ENCODE results near the gene NPY5R. TPM values are rescaled to one million over a fixed set of nuclear protein-coding genes. Genes with fewer than 3 reads are reported as not detected.
A peak's percentile ranks its signal among the peaks of the same experiment; 100 is the strongest.

The NPY5R gene
- total RNA-seq, 4 donors from 2014 or later = 1.7 TPM; not detected in 3

DNA sequence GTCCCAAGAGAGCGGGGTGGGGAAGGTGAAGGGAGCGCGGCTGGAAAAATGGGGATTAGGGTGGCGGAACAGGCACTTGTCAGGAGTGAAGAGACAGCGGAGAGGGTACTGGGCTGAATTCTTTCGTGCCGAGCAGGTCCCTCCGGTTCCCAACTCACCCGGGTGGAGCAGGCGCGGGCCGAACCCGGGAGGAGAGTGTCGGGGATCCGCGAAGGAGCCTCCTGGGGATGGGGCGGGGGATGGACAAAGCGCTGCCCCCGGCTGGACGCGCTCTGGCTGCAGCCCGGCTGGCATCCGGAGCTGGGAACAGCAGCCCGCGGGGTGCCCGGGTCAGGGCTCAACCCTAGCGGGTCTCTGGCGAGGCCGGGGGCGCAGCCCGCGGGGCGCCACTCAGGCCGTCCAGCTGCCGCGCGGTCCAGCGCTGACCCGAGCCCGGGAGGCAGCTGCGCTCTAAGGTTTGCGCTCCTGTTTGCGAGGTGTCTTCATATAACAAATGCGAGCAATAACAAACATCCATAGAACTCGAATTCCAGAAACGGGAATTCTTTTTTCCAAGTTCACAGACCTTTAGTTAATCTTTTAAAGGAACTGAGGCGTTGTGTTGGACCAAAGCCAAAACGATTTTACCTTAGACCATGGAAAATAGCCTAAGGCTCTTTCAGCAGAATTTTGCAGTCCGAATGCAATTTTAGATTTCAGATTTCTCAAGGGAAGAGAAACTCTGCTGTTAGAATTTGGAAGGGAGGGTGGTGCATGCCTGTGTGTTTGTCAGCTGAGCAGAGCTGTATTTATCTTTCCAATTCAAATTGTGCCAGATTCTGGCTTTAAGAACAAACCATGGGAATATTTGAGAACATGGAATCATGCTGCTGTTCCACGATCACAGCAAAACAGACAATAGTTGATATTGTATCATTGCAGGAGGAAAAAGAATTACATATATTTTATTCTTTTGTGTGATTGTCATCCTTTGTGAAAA lies 744 bp downstream of the NPY5R start:
- DNase-seq = no peak
- H3K27me3 ChIP-seq = peaks cover 0 to 11% of the 10 kb centered on the region in 2 donors
- no peaks in the 10 kb centered on the region for H3K9me3 ChIP-seq
- H3K27ac ChIP-seq = no peak overlapping the region
- peak overlapping the region in 3 of 4 donors; percentile 1 to 33 (median 29) for H3K4me3 ChIP-seq
- H3K4me1 ChIP-seq = peaks cover 0 to 11% (median 0%) of the 10 kb centered on the region in 4 donors
- TF ChIP-seq, protein P1, sequence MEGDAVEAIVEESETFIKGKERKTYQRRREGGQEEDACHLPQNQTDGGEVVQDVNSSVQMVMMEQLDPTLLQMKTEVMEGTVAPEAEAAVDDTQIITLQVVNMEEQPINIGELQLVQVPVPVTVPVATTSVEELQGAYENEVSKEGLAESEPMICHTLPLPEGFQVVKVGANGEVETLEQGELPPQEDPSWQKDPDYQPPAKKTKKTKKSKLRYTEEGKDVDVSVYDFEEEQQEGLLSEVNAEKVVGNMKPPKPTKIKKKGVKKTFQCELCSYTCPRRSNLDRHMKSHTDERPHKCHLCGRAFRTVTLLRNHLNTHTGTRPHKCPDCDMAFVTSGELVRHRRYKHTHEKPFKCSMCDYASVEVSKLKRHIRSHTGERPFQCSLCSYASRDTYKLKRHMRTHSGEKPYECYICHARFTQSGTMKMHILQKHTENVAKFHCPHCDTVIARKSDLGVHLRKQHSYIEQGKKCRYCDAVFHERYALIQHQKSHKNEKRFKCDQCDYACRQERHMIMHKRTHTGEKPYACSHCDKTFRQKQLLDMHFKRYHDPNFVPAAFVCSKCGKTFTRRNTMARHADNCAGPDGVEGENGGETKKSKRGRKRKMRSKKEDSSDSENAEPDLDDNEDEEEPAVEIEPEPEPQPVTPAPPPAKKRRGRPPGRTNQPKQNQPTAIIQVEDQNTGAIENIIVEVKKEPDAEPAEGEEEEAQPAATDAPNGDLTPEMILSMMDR (IDR thresholded peaks at IDR 0.05) = no peak
- TF ChIP-seq POLR2A (IDR thresholded peaks at IDR 0.05) = no peak
- H3K36me3 ChIP-seq = no peaks in the 10 kb centered on the region

DNA sequence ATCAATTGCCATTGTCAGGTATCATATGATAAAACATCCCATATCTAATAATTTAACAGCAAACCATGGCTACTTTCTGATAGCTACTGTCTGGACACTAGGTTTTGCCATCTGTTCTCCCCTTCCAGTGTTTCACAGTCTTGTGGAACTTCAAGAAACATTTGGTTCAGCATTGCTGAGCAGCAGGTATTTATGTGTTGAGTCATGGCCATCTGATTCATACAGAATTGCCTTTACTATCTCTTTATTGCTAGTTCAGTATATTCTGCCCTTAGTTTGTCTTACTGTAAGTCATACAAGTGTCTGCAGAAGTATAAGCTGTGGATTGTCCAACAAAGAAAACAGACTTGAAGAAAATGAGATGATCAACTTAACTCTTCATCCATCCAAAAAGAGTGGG lies 7.0 kb downstream of the NPY5R start:
- no peaks in the 10 kb centered on the region for H3K27me3 ChIP-seq
- TF ChIP-seq, protein P1 (IDR thresholded peaks at IDR 0.05) = no peak
- no peak for TF ChIP-seq POLR2A (IDR thresholded peaks at IDR 0.05)
- no peaks in the 10 kb centered on the region for H3K36me3 ChIP-seq
- DNase-seq = no peak
- no peak overlapping the region for H3K27ac ChIP-seq
- H3K9me3 ChIP-seq = no peaks in the 10 kb centered on the region
- no peaks in the 10 kb centered on the region for H3K4me1 ChIP-seq
- H3K4me3 ChIP-seq = no peak overlapping the region

DNA sequence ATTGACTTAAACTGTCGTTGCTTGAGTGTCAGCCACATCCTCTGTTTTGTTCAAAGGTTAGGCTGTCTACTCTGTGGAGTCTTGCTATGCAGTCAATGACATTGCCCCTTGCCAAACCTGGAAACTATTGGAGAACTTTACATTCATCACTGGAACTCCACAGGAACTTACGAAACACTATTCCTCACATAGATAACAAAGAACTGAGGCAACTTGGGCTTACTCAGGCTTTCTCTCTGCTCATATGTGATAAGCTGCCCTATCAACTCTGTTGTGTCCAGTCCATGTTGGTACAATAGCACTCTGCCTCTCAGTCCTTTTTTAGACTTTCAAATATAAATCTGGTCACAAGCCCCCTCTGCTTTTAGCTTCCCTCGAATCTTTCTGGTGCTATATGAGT lies 9.4 kb downstream of the NPY5R start:
- H3K27ac ChIP-seq = no peak overlapping the region
- H3K4me3 ChIP-seq = no peak overlapping the region
- H3K27me3 ChIP-seq = no peaks in the 10 kb centered on the region
- no peaks in the 10 kb centered on the region for H3K4me1 ChIP-seq
- DNase-seq = no peak
- no peak for TF ChIP-seq POLR2A (IDR thresholded peaks at IDR 0.05)
- TF ChIP-seq, protein P1 (IDR thresholded peaks at IDR 0.05) = no peak
- H3K9me3 ChIP-seq = no peaks in the 10 kb centered on the region
- no peaks in the 10 kb centered on the region for H3K36me3 ChIP-seq

DNA sequence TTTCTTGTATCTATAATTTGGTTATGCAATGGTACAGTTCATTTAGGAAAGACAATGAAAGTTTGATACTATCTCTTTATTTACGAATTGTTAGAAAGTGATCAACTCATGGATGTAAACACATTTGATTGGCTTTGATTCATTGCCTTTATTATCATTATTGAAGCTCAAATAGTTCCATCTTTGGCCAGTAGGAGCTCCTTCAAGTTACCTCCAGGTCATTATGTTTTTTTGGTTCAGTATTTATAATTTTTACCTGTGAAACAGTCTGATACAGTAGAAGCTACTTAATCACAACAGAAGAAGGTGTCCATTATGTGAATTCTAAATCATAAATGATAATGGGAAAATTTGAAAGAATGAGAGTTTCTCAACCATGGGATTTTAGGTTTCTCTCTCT lies 12.4 kb downstream of the NPY5R start:
- DNase-seq = no peak

DNA sequence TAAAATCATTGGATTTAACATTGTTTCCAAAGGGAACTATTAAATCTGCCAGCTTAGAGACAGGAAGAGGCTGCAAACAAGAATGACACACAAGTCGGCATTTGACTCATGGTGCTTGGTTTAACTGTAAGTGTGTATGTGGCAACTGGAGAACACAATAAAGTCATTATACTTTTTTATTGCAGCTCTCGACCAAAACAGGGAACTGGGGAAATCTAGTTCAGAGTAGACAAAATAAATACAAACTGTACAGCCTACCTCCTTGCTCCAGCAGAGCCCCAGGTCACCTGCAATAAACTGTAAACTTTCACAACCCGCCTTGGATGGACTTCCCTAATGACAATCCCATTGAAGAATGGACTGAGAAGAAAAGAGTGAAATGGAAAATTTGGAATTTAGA lies 24.0 kb downstream of the NPY5R start:
- TF ChIP-seq, protein P1 (IDR thresholded peaks at IDR 0.05) = no peak
- TF ChIP-seq POLR2A (IDR thresholded peaks at IDR 0.05) = no peak
- Histone ChIP-seq H3K4me3 (no peak overlapping the region), H3K9me3 (no peaks in the 10 kb centered on the region), H3K4me1 (no peaks in the 10 kb centered on the region), H3K27ac (no peak overlapping the region), H3K36me3 (no peaks in the 10 kb centered on the region), H3K27me3 (no peaks in the 10 kb centered on the region)
- no peak for DNase-seq

More for the DNA sequence above, 12.4 kb downstream of the NPY5R start:
- H3K4me1 ChIP-seq = no peaks in the 10 kb centered on the region
- H3K9me3 ChIP-seq = no peaks in the 10 kb centered on the region
- no peak for TF ChIP-seq POLR2A (IDR thresholded peaks at IDR 0.05)
- TF ChIP-seq, protein P1 (IDR thresholded peaks at IDR 0.05) = no peak
- no peaks in the 10 kb centered on the region for H3K36me3 ChIP-seq
- H3K27me3 ChIP-seq = no peaks in the 10 kb centered on the region
- no peak overlapping the region for H3K4me3 ChIP-seq
- no peak overlapping the region for H3K27ac ChIP-seq

Data from Peyer's patch (tissue), 4 donors.